ENCODE data around the gene KPNA3. TPM values are rescaled to one million over a fixed set of nuclear protein-coding genes. Genes with fewer than 3 reads are reported as not detected.

The KPNA3 gene
- total RNA-seq, 1 experiment from 2014 or later: 35.0 TPM

DNA sequence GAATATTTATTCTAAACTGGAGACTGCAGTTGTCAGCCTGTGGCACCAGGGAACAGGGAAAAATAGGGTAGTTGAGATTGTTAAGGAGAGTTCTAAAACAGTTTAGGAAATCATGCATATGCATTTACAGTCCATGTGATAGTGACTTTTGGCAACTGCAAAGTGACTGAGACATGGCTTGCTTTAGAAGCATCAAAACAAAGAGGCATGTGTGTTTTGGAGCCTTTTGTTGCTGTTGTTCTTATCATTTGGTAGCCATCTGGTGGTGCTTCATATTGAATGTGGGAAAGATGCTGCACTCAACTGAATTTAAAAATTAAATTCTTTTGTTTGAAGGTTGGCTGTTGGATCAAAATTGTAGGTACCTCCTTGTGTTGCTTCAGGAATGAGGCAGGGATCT, 91.0 kb downstream of the KPNA3 start:
- H3K4me1 ChIP-seq (replicated peaks; ENCODE audit: insufficient read depth): no peaks in the 10 kb centered on the region
- ChIA-PET POLR2A (ENCODE audit: unreplicated experiment) (no interaction called here), CTCF (no interaction called here)
- no peak for DNase-seq
- H3K9me3 ChIP-seq (ENCODE audit: insufficient read depth, low read depth): no peaks in the 10 kb centered on the region
- BruUV-seq (replicated peaks): no TSS peak
- H3K36me3 ChIP-seq (ENCODE audit: low read depth): peaks cover 15% of the 10 kb centered on the region; the same call in 1 of the 2 replicates
- no peaks in the 10 kb centered on the region for H3F3A ChIP-seq (ENCODE audit: insufficient read depth, low read depth)
- H3K9me2 ChIP-seq (ENCODE audit: insufficient read depth): no peaks in the 10 kb centered on the region
- no peaks in the 10 kb centered on the region for H4K20me1 ChIP-seq (ENCODE audit: insufficient read depth)
- no peak overlapping the region for H3K27ac ChIP-seq
- no peaks in the 10 kb centered on the region for H3K79me2 ChIP-seq (ENCODE audit: low read depth)
- H3K4me2 ChIP-seq: no peak overlapping the region
- H3K27me3 ChIP-seq (ENCODE audit: insufficient read depth, low read depth): no peaks in the 10 kb centered on the region
- H2AFZ ChIP-seq: no peak overlapping the region
- intact Hi-C loops (cut with micrococcal nuclease; ENCODE audit: unreplicated experiment): no loop called here
- no peak overlapping the region for H3K4me3 ChIP-seq
- TF ChIP-seq CTCF (conservative IDR thresholded peaks at IDR 0.05): no peak
- no peak for TF ChIP-seq EZH2 (IDR thresholded peaks at IDR 0.05; ENCODE audit: low read depth)

GRCh38 chr13:49697468-49697867, 95.0 kb downstream of the KPNA3 start:
- no peak overlapping the region for H3K27ac ChIP-seq
- H3K4me3 ChIP-seq: no peak overlapping the region
- H2AFZ ChIP-seq: no peak overlapping the region
- no peaks in the 10 kb centered on the region for H3K79me2 ChIP-seq (ENCODE audit: low read depth)
- no peaks in the 10 kb centered on the region for H4K20me1 ChIP-seq (ENCODE audit: insufficient read depth)
- H3K9me2 ChIP-seq (ENCODE audit: insufficient read depth): no peaks in the 10 kb centered on the region
- no peaks in the 10 kb centered on the region for H3K9me3 ChIP-seq (ENCODE audit: insufficient read depth, low read depth)
- H3K27me3 ChIP-seq (ENCODE audit: insufficient read depth, low read depth): no peaks in the 10 kb centered on the region
- ChIA-PET CTCF (no interaction called here), POLR2A (ENCODE audit: unreplicated experiment) (no interaction called here)
- no TSS peak for BruUV-seq (replicated peaks)
- TF ChIP-seq EZH2 (IDR thresholded peaks at IDR 0.05; ENCODE audit: low read depth): no peak
- TF ChIP-seq CTCF (conservative IDR thresholded peaks at IDR 0.05): no peak
- no peak overlapping the region for H3K4me2 ChIP-seq
- H3K4me1 ChIP-seq (replicated peaks; ENCODE audit: insufficient read depth): peaks cover 12% of the 10 kb centered on the region
- DNase-seq: no peak
- peaks cover 4% of the 10 kb centered on the region; the same call in 1 of the 2 replicates for H3F3A ChIP-seq (ENCODE audit: insufficient read depth, low read depth)
- intact Hi-C loops (cut with micrococcal nuclease; ENCODE audit: unreplicated experiment): no loop called here
- H3K36me3 ChIP-seq (ENCODE audit: low read depth): peaks cover 15% of the 10 kb centered on the region; the same call in 1 of the 2 replicates

DNA sequence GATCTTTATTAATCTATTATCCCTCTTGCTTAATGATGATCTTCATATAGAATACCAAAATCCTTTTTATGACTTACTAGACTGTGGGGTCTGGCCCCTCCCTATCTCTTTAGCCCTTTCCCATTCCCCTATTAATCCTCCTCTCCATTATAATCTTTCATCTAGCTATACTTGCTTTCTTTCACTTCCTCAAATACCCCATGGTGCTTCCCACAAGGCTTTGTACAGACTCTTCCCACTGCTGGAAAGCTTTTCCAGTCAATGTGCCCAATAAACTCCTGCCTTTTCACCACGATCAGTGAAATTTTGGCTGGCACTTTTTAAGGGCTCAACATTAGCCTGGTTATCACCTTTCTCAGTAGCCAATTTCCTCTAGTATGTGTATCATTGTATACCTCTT, 98.0 kb downstream of the KPNA3 start:
- Histone ChIP-seq H3K36me3 (ENCODE audit: low read depth) (no peaks in the 10 kb centered on the region), H3K4me2 (no peak overlapping the region), H3K27me3 (ENCODE audit: insufficient read depth, low read depth) (no peaks in the 10 kb centered on the region), H3K79me2 (ENCODE audit: low read depth) (peaks cover 16% of the 10 kb centered on the region), H3K4me1 (replicated peaks; ENCODE audit: insufficient read depth) (peaks cover 27% of the 10 kb centered on the region), H3K4me3 (no peak overlapping the region), H3F3A (ENCODE audit: insufficient read depth, low read depth) (peaks cover 20% of the 10 kb centered on the region; the same call in 1 of the 2 replicates), H4K20me1 (ENCODE audit: insufficient read depth) (no peaks in the 10 kb centered on the region; the same call in 1 of the 2 replicates), H3K9me3 (ENCODE audit: insufficient read depth, low read depth) (no peaks in the 10 kb centered on the region), H2AFZ (no peak overlapping the region), H3K27ac (no peak overlapping the region), H3K9me2 (ENCODE audit: insufficient read depth) (no peaks in the 10 kb centered on the region)
- no TSS peak for BruUV-seq (replicated peaks)
- intact Hi-C loops (cut with micrococcal nuclease; ENCODE audit: unreplicated experiment): loop anchor here (5.0 kb wide), 1 partner anchor 243 kb away; the partner anchor contains the start of gene SPRYD7
- ChIA-PET POLR2A (ENCODE audit: unreplicated experiment) (no interaction called here), CTCF (interaction anchor here (0.6 kb wide), 1 partner anchor 152 kb away, joined by 4 read pairs; no protein-coding TSS in a partner anchor)
- no peak for TF ChIP-seq EZH2 (IDR thresholded peaks at IDR 0.05; ENCODE audit: low read depth)
- TF ChIP-seq CTCF (conservative IDR thresholded peaks at IDR 0.05): no peak
- DNase-seq: no peak
